HG02610 (cell line): Measurements from ENCODE around the gene GGTA1.

Experiments used
- ATAC-seq: cut with Tn5 transposase; IDR thresholded peaks from one replicate; pipeline ENCODE4 v1.9.1; 2021; ENCODE audit warnings: mild to moderate bottlenecking, moderate library complexity; ENCODE audit not compliant: unreplicated experiment

Gene GGTA1

GRCh38 chr9:121500165-121500478 lies 478 bp upstream of the GGTA1 start:
- no peak for ATAC-seq

- ATAC-seq: no peak
Measured at GRCh38 chr9:121499177-121499426, 542 bp downstream of the GGTA1 start.

- ATAC-seq: peak; percentile 10
Measured at GRCh38 chr9:121498487-121499176, 1.0 kb downstream of the GGTA1 start.

GRCh38 chr9:121498150-121498486 lies 1.5 kb downstream of the GGTA1 start:
- peak; percentile 71 for ATAC-seq

DNA sequence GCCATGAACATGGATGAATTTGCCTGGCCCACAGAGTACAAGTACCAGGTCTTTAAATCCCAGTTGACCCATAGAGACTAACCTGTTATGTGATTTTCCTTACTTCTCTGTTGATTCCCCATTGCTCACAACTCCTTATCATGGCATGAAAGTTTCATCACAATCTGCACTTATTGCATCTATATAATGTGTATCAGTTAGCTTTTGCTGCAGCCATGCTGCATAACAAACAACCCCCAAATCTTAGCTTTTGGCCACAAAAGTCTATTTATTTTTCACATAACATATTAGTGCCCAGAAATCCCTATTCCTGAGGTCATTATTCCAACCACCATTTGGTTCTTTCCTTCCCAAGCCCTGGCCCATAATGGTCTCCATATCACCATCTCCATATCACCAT lies 3.7 kb downstream of the GGTA1 start:
- no peak for ATAC-seq

- ATAC-seq: no peak
Measured at GRCh38 chr9:121494192-121494591, 5.5 kb downstream of the GGTA1 start.

GRCh38 chr9:121491111-121491510 lies 8.5 kb downstream of the GGTA1 start:
- ATAC-seq: no peak

GRCh38 chr9:121489344-121489743 lies 10.3 kb downstream of the GGTA1 start:
- ATAC-seq: no peak

DNA sequence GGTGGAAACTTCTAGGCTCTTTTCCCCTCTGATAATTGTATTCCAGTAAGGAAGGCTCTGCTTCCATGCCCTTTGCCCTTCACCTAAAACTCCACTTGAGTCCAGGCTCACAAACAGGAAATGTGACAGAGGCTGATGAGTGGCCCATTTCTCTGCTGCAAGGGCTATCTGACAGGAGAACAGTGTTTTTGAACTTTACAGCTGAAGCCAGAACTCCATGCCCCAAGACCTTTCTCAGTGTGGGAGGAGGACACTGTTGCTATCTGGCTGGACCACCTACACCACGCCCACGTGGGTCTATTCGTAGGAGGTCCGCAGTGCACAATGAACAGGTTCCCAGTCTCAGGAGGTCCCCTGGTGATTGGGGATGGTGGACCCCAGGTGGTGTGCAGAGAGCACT lies 13.6 kb downstream of the GGTA1 start:
- no peak for ATAC-seq

GRCh38 chr9:121485623-121486022 lies 14.0 kb downstream of the GGTA1 start:
- ATAC-seq: no peak

DNA sequence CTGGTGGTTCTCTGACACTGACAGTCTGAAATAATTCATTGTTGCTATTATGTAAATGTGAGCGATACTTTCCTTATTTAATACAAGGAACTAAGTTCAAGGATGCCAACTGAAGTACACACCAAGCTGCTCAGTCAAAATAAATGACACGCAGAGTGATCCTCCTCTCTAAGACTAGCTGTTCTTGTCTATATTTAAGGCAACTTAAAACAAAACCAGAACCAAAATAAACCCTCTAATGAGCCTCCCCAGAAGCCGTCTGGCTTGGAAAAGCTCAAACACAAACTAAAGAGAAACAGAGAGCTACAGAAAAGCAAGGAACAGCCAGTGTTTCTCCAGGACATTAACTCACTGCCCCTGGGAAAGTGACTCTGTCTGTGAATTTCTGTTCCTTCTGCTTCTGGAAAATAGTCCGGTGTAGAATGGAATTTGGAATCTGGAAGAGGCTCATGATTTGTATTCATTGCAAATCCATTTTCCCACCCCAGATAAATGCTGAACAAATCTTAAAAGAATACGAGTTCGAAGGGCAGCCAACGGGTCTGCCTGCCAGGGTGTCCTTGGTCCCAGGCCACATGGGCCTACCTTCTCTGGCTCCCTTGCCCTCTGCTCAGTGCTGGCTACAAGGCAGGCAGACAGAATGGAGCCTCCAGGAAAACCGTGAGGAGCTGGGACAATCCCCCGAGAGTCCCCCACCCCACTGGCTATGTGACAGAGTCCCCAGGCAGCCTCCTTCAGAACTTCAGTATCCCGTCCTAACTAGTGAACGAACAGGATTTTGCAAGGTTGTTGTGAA lies 14.8 kb downstream of the GGTA1 start:
- no peak for ATAC-seq

GRCh38 chr9:121483473-121484031 lies 16.1 kb downstream of the GGTA1 start:
- ATAC-seq: no peak

DNA sequence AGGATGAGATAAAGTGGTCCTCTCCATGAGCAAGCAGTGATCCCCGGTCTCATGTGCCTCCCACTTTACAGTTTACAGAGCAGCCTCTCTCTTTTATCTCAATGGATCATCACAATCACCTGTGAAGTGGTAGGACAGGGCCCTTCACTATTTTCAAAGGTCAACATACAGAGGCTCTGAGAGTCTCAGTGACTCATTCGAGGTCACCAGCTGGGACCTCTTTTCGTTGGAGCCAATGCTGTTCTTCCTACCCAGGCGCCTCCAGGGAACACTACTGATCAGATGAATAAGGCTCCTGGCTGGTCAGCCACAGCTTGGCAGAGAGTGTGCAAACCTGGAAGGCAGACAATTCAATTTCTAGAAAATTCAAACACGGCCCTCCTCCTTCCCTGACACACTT lies 16.6 kb downstream of the GGTA1 start:
- ATAC-seq: no peak

DNA sequence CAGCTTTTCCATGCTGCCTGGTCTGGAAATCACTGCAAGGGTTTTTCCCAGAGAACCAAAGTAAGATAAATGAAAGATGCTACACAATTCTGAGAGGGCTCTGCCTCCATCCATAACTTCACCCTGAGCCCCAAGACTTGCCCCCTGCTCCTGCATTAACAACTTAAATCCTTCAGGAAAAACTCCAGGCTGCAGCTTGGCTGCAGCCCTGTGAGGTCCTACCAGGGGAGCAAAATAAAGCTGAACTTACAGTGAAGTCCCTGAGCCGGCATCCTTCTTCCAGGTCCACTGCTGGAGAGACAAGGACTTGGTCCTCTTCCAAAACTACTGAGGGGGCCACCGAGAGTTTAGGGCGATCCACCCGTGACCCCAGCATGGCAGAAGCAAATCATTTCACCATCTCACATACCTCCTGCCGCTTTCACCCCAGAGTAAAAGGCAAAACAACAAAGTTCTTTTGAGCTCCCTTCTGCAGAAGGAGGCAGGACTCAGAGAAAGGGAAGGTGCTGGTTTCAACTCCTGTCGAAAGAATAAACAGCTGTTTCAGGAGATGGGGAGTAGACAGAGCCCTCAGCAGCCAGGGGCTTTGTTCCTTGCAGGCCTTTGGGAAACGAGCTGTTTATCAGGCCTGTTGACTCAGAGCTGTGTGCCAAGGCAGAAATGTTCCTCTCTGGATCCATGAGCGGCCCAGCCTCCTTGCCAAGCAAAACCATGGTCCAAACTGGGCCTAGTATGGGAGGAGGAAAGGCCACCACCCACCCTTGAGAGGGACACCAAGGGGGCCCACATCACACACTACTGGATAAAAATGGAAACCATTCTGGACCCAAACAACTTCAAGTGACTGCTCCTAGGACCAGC lies 20.6 kb downstream of the GGTA1 start:
- ATAC-seq: no peak

GRCh38 chr9:121476156-121476555 lies 23.5 kb downstream of the GGTA1 start:
- no peak for ATAC-seq

GRCh38 chr9:121474231-121474947 lies 25.3 kb downstream of the GGTA1 start:
- ATAC-seq: no peak

DNA sequence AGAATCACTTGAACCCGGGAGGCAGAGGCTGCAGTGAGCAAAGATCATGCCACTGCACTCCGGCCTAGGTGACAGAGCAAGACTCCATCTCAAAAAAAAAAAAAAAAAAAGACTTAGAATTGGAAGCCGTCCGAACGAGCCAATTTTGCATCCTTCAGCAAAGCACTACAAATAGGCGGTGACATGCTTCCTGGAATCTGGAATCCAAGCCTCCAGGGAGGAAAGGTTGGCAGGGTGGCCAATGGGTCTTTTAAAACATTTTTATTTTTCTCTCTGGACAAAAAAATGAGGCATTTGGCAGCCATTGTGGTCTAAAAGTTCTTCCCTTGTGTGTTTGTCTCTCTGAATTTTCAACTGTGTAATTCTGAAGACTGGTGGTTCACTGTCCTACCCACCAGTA lies 26.4 kb downstream of the GGTA1 start:
- no peak for ATAC-seq

DNA sequence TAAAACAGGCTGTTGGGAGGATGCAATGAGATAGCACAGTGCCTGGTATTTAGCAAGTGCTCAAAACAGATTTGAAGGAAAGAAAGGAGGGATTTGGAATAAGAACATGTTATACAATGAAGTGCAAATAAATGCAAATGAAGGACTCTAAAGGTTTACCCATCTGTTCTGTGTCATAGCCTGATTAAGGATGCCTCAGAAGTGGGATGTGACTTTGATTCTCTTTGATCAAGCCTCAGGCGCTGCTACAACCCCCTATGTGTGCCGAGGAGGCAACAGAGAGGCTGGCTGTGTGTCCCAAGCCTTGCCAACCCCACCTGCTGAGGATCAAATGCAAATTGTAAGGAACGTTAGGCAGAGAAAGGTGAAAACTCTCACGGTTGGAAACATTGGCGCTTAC lies 27.2 kb downstream of the GGTA1 start:
- ATAC-seq: no peak

DNA sequence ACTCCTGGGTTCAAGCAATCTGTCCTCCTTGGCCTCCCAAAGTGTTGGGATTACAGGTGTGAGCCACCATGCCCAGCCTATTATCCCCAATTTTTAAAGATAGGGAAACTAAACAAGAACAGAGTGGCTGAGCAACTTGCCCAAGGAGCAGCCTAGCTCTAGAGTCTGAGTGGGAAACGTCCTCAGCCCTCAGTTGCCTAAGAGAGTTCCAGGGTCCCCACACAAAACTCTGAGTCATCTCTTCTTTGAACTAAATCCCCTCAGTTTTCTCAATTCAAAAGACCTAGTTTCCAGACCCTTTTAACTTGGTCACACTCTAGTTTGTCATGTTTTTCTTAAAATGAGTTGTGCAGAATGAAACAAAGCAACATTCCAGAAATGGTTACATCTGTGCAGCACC lies 33.5 kb downstream of the GGTA1 start:
- no peak for ATAC-seq

DNA sequence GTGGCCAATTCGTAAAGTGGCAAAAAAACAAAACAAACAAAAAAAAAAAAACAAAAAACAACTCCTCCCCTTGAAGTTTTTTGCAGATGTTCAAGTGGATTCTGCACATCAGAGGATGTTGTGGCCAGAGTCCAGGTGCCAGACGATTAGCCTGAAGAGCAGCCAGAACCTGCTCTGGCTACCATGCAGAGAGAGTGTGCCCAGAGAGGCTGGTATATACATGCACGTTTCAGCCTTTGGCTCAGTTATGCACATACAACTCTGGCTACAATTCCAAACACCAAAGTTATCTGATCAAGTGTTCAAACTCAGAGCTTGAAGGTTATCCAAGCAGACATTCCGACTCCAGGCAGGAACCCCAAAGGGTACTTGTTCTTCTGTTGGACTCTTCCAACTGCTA lies 34.7 kb downstream of the GGTA1 start:
- ATAC-seq: no peak
